WERI-Rb-1 (cell line): ENCODE measurements around the gene MITF.
"Not testable (repeated sequence)": the region's sequence is repeated elsewhere in the genome, so short reads cannot be mapped to it uniquely, and the experiment has no call there.

ENCODE experiments used
- DNase-seq: peaks from one replicate; pipeline ENCODE4 v3.0.0-alpha.2; 2020
- H3K27ac ChIP-seq: fragments of 250-450 bp; sonication (Bioruptor Pico); 2 replicates; pipeline ENCODE4 v1.5.1; 2020; ENCODE audit warnings: mild to moderate bottlenecking, moderate library complexity
- H3K27me3 ChIP-seq: fragments of 250-450 bp; sonication (Bioruptor Pico); 2 replicates; pipeline ENCODE4 v1.5.1; 2021; ENCODE audit warnings: mild to moderate bottlenecking, low read depth, moderate library complexity; ENCODE audit not compliant: insufficient read depth, severe bottlenecking
- H3K36me3 ChIP-seq: fragments of 250-450 bp; sonication (Bioruptor Pico); 2 replicates; pipeline ENCODE4 v1.5.1; 2020; ENCODE audit warnings: mild to moderate bottlenecking, moderate library complexity
- H3K4me3 ChIP-seq: 2 replicates; pipeline ENCODE4 v1.5.1; 2011; ENCODE audit warnings: low read depth, mild to moderate bottlenecking, control low read depth, low read length
- H3K9me3 ChIP-seq: fragments of 250-450 bp; sonication (Bioruptor Pico); 2 replicates; pipeline ENCODE4 v1.5.1; 2021; ENCODE audit warnings: mild to moderate bottlenecking, moderate library complexity; ENCODE audit not compliant: severe bottlenecking
- TF ChIP-seq, protein P1 (sequence below): IDR thresholded peaks from 2 replicates; pipeline ENCODE4 v1.5.1; 2011; ENCODE audit warnings: low read depth, mild to moderate bottlenecking, control low read depth, inconsistent platforms, low read length

Gene MITF

GRCh38 chr3:69900331-69900730 lies 161.1 kb downstream of the MITF start:
- Histone ChIP-seq H3K9me3 (no peaks in the 10 kb centered on the region), H3K27ac (no peak overlapping the region), H3K27me3 (no peaks in the 10 kb centered on the region), H3K4me3 (no peak overlapping the region), H3K36me3 (no peaks in the 10 kb centered on the region)
- TF ChIP-seq, protein P1, sequence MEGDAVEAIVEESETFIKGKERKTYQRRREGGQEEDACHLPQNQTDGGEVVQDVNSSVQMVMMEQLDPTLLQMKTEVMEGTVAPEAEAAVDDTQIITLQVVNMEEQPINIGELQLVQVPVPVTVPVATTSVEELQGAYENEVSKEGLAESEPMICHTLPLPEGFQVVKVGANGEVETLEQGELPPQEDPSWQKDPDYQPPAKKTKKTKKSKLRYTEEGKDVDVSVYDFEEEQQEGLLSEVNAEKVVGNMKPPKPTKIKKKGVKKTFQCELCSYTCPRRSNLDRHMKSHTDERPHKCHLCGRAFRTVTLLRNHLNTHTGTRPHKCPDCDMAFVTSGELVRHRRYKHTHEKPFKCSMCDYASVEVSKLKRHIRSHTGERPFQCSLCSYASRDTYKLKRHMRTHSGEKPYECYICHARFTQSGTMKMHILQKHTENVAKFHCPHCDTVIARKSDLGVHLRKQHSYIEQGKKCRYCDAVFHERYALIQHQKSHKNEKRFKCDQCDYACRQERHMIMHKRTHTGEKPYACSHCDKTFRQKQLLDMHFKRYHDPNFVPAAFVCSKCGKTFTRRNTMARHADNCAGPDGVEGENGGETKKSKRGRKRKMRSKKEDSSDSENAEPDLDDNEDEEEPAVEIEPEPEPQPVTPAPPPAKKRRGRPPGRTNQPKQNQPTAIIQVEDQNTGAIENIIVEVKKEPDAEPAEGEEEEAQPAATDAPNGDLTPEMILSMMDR = no peak
- DNase-seq = no peak

DNA sequence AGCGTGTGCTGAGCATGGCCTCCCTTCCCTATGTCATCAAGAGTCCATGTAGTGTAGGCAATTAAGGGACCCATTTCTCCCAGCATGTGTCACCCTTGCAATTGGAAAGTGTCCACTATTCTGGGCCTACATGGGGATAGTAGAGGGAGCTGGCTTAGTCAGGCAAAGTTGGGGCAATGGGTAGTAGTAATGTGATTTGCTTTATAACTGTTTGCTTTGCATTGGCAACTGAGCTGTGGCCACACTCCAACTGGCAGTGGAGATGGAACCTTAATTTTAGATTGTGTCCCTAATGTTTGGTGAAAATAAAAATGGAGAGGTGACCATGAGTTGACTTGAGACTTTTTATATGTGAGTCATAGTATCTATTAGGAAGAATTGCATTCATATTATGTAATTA lies 162.5 kb downstream of the MITF start:
- TF ChIP-seq, protein P1 = no peak
- no peaks in the 10 kb centered on the region for H3K9me3 ChIP-seq
- no peak for DNase-seq
- no peaks in the 10 kb centered on the region for H3K36me3 ChIP-seq
- no peak overlapping the region for H3K4me3 ChIP-seq
- no peak overlapping the region for H3K27ac ChIP-seq
- no peaks in the 10 kb centered on the region for H3K27me3 ChIP-seq

- Histone ChIP-seq H3K36me3 (no peaks in the 10 kb centered on the region), H3K27ac (no peak overlapping the region), H3K9me3 (no peaks in the 10 kb centered on the region), H3K4me3 (no peak overlapping the region), H3K27me3 (no peaks in the 10 kb centered on the region)
- DNase-seq = no peak
- TF ChIP-seq, protein P1 = no peak
These were observed 163.1 kb downstream of the MITF start for GRCh38 chr3:69902386-69902785.

GRCh38 chr3:69906351-69906966 lies 167.2 kb downstream of the MITF start:
- TF ChIP-seq, protein P1 = no peak
- no peaks in the 10 kb centered on the region for H3K9me3 ChIP-seq

DNA sequence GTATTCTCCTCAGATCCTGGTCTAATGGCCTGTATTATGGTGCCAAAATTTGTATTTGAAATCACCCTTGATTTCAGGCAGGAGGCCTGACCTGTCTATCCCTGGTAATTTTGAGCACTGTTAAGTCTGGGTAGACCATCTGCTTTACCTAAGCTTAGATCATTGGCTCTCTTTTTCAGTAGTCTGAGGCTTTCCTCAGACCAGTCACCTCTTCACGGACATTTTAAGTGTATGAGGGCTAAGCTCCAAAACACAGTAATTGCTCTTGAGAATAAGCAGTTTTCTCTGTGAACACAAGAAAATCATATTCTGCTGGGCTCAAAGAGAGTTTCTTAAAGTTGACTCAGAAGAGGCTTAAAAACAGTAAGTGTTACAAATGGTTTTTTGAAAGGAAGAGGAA lies 168.3 kb downstream of the MITF start:
- TF ChIP-seq, protein P1 = no peak
- H3K9me3 ChIP-seq = no peaks in the 10 kb centered on the region
- DNase-seq = no peak
- no peak overlapping the region for H3K4me3 ChIP-seq
- H3K36me3 ChIP-seq = no peaks in the 10 kb centered on the region
- H3K27me3 ChIP-seq = no peaks in the 10 kb centered on the region
- no peak overlapping the region for H3K27ac ChIP-seq

More at GRCh38 chr3:69906351-69906966, 167.2 kb downstream of the MITF start:
- H3K27me3 ChIP-seq = no peaks in the 10 kb centered on the region
- no peaks in the 10 kb centered on the region for H3K36me3 ChIP-seq
- no peak overlapping the region for H3K4me3 ChIP-seq
- DNase-seq = no peak
- no peak overlapping the region for H3K27ac ChIP-seq

- H3K9me3 ChIP-seq, H3K27ac ChIP-seq, DNase-seq, H3K36me3 ChIP-seq, H3K27me3 ChIP-seq, H3K4me3 ChIP-seq: not testable (repeated sequence)
These were observed 170.6 kb downstream of the MITF start for GRCh38 chr3:69909859-69910258.
